Sciatic nerve (tissue), 2 donors: ENCODE data around the gene DNAJC1. TPM values are rescaled to one million over a fixed set of nuclear protein-coding genes. Genes with fewer than 3 reads are reported as not detected.

Experiments
- ATAC-seq: fragments of 200-7000 bp; cut with Tn5 transposase; one replicate; pipeline ENCODE4 v1.9.1; 2020; ENCODE audit warnings: mild to moderate bottlenecking, moderate library complexity
- DNase-seq: peaks from one replicate; pipeline ENCODE4 v3.0.0-alpha.2; 2020; ENCODE audit warnings: low spot score
- intact Hi-C: fragments of 100-400 bp; cut with DNase I; formaldehyde crosslinking; loops from one replicate; pipeline ENCODE4 v1.14.2; 2022
- total RNA-seq: library from RNA; stranded (reverse); fragmentation: NEBNext Ultra II Directional; extraction: Animal tissue kit (Norgen Biotek cat#: 25700); gene quantifications from one replicate; pipeline ENCODE4 v1.2.1, GENCODE V29; 2021
- donor health status: DM: no; HTN: no; CAD: no.
- donor health status: DM: no; HTN: no; CAD: no.

DNAJC1 gene
- total RNA-seq, 1 donor from 2014 or later: 26.4 TPM

GRCh38 chr10:22016046-22016705 lies 12.6 kb upstream of the DNAJC1 start:
- DNase-seq (no peak), ATAC-seq (no peak)
- intact Hi-C loops: no loop called here

GRCh38 chr10:22010973-22011408 lies 7.5 kb upstream of the DNAJC1 start:
- ATAC-seq (no peak), DNase-seq (no peak)
- intact Hi-C loops: no loop called here

- ATAC-seq (no peak), DNase-seq (no peak)
- intact Hi-C loops: no loop called here
Measured at GRCh38 chr10:22010539-22010938, 7.0 kb upstream of the DNAJC1 start.

GRCh38 chr10:22006379-22006884 lies 2.9 kb upstream of the DNAJC1 start:
- intact Hi-C loops: no loop called here
- DNase-seq (no peak), ATAC-seq (no peak)

- intact Hi-C loops: no loop called here
- ATAC-seq (no peak), DNase-seq (no peak)
Measured at GRCh38 chr10:22005763-22006162, 2.2 kb upstream of the DNAJC1 start.

- no peak for ATAC-seq
- DNase-seq: no peak
- intact Hi-C loops: no loop called here
Measured at GRCh38 chr10:22003964-22004281, 393 bp upstream of the DNAJC1 start.

- ATAC-seq (peak; percentile 29), DNase-seq (no peak)
- intact Hi-C loops: no loop called here
Measured at GRCh38 chr10:22002591-22003176, 846 bp downstream of the DNAJC1 start.

- ATAC-seq: no peak
- intact Hi-C loops: no loop called here
- DNase-seq: no peak
Measured at GRCh38 chr10:21995557-21995956, 8.0 kb downstream of the DNAJC1 start.

- no peak for ATAC-seq
- intact Hi-C loops: loop anchor here (5.0 kb wide), 1 partner anchor 994 kb away; no protein-coding TSS in a partner anchor
- DNase-seq: no peak
Measured at GRCh38 chr10:21993360-21994001, 10.0 kb downstream of the DNAJC1 start.

- DNase-seq: no peak
Measured at GRCh38 chr10:21991785-21992184, 11.7 kb downstream of the DNAJC1 start.

GRCh38 chr10:21990449-21990848 lies 13.1 kb downstream of the DNAJC1 start:
- intact Hi-C loops: loop anchor here (5.0 kb wide), 1 partner anchor 997 kb away; no protein-coding TSS in a partner anchor
- ATAC-seq: no peak
- no peak for DNase-seq

More at GRCh38 chr10:21991785-21992184, 11.7 kb downstream of the DNAJC1 start:
- no peak for ATAC-seq
- intact Hi-C loops: loop anchor here (5.0 kb wide), 1 partner anchor 996 kb away; no protein-coding TSS in a partner anchor

- intact Hi-C loops: loop anchor here (5.0 to 10.0 kb wide), 2 partner anchors 425 to 998 kb away; no protein-coding TSS in a partner anchor
- ATAC-seq (peak; percentile 62), DNase-seq (no peak)
Measured at GRCh38 chr10:21989453-21990154, 13.9 kb downstream of the DNAJC1 start.

- intact Hi-C loops: loop anchor here (10.0 kb wide), 1 partner anchor 421 kb away; no protein-coding TSS in a partner anchor
Measured at GRCh38 chr10:21985541-21985940, 18.0 kb downstream of the DNAJC1 start.

GRCh38 chr10:21981118-21981517 lies 22.4 kb downstream of the DNAJC1 start:
- no peak for DNase-seq
- intact Hi-C loops: loop anchor here (10.0 kb wide), 1 partner anchor 416 kb away; no protein-coding TSS in a partner anchor
- ATAC-seq: no peak

More at GRCh38 chr10:21985541-21985940, 18.0 kb downstream of the DNAJC1 start:
- ATAC-seq: no peak
- no peak for DNase-seq

- no peak for DNase-seq
- no peak for ATAC-seq
- intact Hi-C loops: loop anchor here (10.0 kb wide), 1 partner anchor 416 kb away; no protein-coding TSS in a partner anchor
Measured at GRCh38 chr10:21980691-21981090, 22.8 kb downstream of the DNAJC1 start.

GRCh38 chr10:21978191-21978862 lies 25.2 kb downstream of the DNAJC1 start:
- ATAC-seq (no peak), DNase-seq (no peak)
- intact Hi-C loops: no loop called here

GRCh38 chr10:21976739-21977138 lies 26.8 kb downstream of the DNAJC1 start:
- intact Hi-C loops: no loop called here
- no peak for ATAC-seq
- no peak for DNase-seq

GRCh38 chr10:21976280-21976679 lies 27.2 kb downstream of the DNAJC1 start:
- no peak for ATAC-seq
- intact Hi-C loops: no loop called here
- no peak for DNase-seq
